Measurements from ENCODE around the gene ACVR1C.

DNA sequence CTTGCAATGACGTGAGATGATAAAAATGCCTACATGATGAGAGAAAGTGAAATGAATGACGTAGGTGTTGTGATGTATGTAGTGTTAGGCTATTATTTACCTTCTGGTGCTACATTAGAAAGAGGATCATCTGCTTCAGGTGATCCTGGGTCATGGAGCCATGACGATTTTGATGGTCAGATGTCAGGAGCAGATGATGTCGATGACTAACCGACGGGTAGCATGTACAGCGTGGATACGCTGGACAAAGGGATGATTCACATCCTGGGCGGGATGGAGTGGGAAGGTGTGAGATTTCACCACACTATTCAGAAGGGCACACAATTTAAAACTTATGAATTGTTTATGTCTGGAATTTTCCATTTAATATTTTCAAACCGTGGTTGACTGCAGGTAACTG, 43.5 kb upstream of the ACVR1C start:
- TF ChIP-seq, protein P1, sequence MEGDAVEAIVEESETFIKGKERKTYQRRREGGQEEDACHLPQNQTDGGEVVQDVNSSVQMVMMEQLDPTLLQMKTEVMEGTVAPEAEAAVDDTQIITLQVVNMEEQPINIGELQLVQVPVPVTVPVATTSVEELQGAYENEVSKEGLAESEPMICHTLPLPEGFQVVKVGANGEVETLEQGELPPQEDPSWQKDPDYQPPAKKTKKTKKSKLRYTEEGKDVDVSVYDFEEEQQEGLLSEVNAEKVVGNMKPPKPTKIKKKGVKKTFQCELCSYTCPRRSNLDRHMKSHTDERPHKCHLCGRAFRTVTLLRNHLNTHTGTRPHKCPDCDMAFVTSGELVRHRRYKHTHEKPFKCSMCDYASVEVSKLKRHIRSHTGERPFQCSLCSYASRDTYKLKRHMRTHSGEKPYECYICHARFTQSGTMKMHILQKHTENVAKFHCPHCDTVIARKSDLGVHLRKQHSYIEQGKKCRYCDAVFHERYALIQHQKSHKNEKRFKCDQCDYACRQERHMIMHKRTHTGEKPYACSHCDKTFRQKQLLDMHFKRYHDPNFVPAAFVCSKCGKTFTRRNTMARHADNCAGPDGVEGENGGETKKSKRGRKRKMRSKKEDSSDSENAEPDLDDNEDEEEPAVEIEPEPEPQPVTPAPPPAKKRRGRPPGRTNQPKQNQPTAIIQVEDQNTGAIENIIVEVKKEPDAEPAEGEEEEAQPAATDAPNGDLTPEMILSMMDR (IDR thresholded peaks at IDR 0.05; ENCODE audit: low read depth, low read length, poor library complexity, severe bottlenecking), result no peak
- no peak for TF ChIP-seq EZH2phosphoT487 (IDR thresholded peaks at IDR 0.05; ENCODE audit: borderline replicate concordance, low read length)

Data from DOHH2 (cell line).